Skeletal muscle tissue (tissue), 4 donors: ENCODE data around the gene SPATA13. TPM values are rescaled to one million over a fixed set of nuclear protein-coding genes. Genes with fewer than 3 reads are reported as not detected.
"Not testable (repeated sequence)": the region's sequence is repeated elsewhere in the genome, so short reads cannot be mapped to it uniquely, and the experiment has no call there.

ENCODE experiments used
- H3K27ac ChIP-seq: one replicate; pipeline ENCODE4 v1.7.0; 2013; ENCODE audit warnings: mild to moderate bottlenecking, low read depth, low read length, inconsistent platforms
- H3K27me3 ChIP-seq, 3 donors: one replicate each; pipeline ENCODE4 v1.7.0; 2013; ENCODE audit warnings: low read length in 3 of 3; ENCODE audit not compliant: control insufficient read depth in 3 of 3, insufficient read depth in 3 of 3
- H3K36me3 ChIP-seq, 3 donors: one replicate each; pipeline ENCODE4 v1.7.0; 2013; ENCODE audit warnings: low read length in 3 of 3; ENCODE audit not compliant: control insufficient read depth in 3 of 3, insufficient read depth in 3 of 3
- H3K4me1 ChIP-seq, 3 donors: one replicate each; pipeline ENCODE4 v1.7.0; 2013; ENCODE audit warnings: low read length in 3 of 3, mild to moderate bottlenecking in 3 of 3; ENCODE audit not compliant: control insufficient read depth in 3 of 3, insufficient read depth in 3 of 3
- H3K4me3 ChIP-seq, 3 donors: one replicate each; pipeline ENCODE4 v1.7.0; 2013; ENCODE audit warnings: low read length in 3 of 3
- H3K9ac ChIP-seq, 3 donors: one replicate each; pipeline ENCODE4 v1.7.0; 2013; ENCODE audit warnings: low read length in 3 of 3, mild to moderate bottlenecking in 3 of 3, moderate library complexity in 2 of 3, low read depth in 1 of 3
- H3K9me3 ChIP-seq, 3 donors: one replicate each; pipeline ENCODE4 v1.7.0; 2013; ENCODE audit warnings: low read length in 3 of 3; ENCODE audit not compliant: control insufficient read depth in 3 of 3
- total RNA-seq: library from RNA; depleted of rRNA; stranded (reverse); fragments of >200 nt; gene quantifications from one replicate; pipeline ENCODE4 v1.2.3, GENCODE V29; 2014
- donor health status: Osteomylitis.

Gene SPATA13
- total RNA-seq, 1 donor from 2014 or later, result 3.7 TPM

DNA sequence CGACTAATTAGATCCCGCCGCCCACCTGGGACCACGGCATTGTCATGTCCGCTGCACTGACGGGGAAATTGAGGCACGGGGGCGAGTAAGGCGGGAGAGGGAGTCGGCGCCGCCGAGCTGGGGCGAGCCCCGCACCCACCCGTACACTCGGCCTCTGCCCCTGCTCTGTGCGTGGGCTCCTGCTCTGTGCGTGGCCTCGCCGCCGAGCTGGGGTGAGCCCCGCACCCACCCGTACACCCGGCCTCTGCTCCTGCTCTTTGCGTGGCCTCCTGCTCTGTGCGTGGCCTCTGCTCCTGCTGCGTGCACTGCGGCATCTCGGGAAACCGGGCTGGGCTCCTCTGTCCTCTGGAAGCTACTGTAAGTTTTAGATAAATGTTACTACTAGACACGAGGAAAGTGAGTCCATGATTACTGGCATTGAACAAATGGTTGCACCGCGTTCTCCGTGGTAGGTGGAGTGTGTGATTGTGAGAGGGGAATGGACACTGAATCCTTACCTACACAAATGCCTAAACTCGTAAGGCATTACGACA, 148.0 kb downstream of the SPATA13 start:
- Histone ChIP-seq H3K9me3 (no peaks in the 10 kb centered on the region), H3K27ac (no peak overlapping the region), H3K4me3 (no peak overlapping the region), H3K36me3 (peaks cover 0 to 3% (median 0%) of the 10 kb centered on the region in 3 donors), H3K9ac (no peak overlapping the region), H3K27me3 (no peaks in the 10 kb centered on the region), H3K4me1 (peaks cover 3 to 7% (median 5%) of the 10 kb centered on the region in 3 donors)

DNA sequence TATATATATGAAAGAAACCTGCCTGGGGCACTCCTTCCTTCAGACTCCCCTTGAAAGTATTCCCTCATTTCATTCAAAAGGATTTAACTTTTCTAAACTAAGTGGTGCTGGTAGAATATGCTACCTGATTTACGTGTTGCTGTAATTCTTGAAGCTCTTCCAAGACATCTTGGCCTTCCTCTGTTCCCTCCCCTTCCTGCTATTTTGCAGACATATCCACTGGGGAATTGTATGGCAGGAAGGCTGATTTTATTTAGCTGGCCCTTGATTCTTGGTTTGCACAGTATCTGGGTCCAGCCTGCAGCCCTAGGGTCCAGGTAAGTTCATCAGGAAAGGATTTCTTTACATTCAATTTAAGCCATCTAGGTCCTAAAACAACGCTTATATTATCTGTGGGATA, 148.8 kb downstream of the SPATA13 start, which contains the start of gene C1QTNF9:
TSS of gene C1QTNF9 (plus strand) at position 281 of the 400 bp plus-strand sequence. CDS start 6,424 bp downstream, outside the sequence.
- not testable (repeated sequence) for H3K9me3 ChIP-seq, H3K9ac ChIP-seq, H3K4me1 ChIP-seq, H3K27ac ChIP-seq, H3K36me3 ChIP-seq, H3K4me3 ChIP-seq, H3K27me3 ChIP-seq

GRCh38 chr13:24313439-24313838, 152.9 kb downstream of the SPATA13 start:
- Histone ChIP-seq H3K27me3 (no peaks in the 10 kb centered on the region), H3K4me1 (peaks cover 0 to 1% (median 0%) of the 10 kb centered on the region in 3 donors), H3K27ac (no peak overlapping the region), H3K4me3 (no peak overlapping the region), H3K36me3 (no peaks in the 10 kb centered on the region), H3K9ac (no peak overlapping the region), H3K9me3 (no peaks in the 10 kb centered on the region)

GRCh38 chr13:24317835-24318234, 157.3 kb downstream of the SPATA13 start:
- H3K9ac ChIP-seq, H3K27me3 ChIP-seq: not testable (repeated sequence)

GRCh38 chr13:24318878-24319277, 158.4 kb downstream of the SPATA13 start:
- not testable (repeated sequence) for H3K27me3 ChIP-seq, H3K9me3 ChIP-seq, H3K9ac ChIP-seq, H3K27ac ChIP-seq, H3K36me3 ChIP-seq, H3K4me3 ChIP-seq, H3K4me1 ChIP-seq

More at GRCh38 chr13:24317835-24318234, 157.3 kb downstream of the SPATA13 start:
- not testable (repeated sequence) for H3K36me3 ChIP-seq, H3K27ac ChIP-seq, H3K4me1 ChIP-seq, H3K4me3 ChIP-seq, H3K9me3 ChIP-seq

GRCh38 chr13:24319641-24320040, 159.1 kb downstream of the SPATA13 start:
- H3K36me3 ChIP-seq, H3K9ac ChIP-seq, H3K27ac ChIP-seq, H3K27me3 ChIP-seq, H3K4me1 ChIP-seq, H3K4me3 ChIP-seq, H3K9me3 ChIP-seq: not testable (repeated sequence)

DNA sequence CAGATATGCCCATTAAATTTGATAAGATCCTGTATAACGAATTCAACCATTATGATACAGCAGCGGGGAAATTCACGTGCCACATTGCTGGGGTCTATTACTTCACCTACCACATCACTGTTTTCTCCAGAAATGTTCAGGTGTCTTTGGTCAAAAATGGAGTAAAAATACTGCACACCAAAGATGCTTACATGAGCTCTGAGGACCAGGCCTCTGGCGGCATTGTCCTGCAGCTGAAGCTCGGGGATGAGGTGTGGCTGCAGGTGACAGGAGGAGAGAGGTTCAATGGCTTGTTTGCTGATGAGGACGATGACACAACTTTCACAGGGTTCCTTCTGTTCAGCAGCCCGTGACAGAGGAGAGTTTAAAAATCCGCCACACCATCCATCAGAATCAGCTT, 160.9 kb downstream of the SPATA13 start:
- not testable (repeated sequence) for H3K27ac ChIP-seq, H3K4me3 ChIP-seq, H3K4me1 ChIP-seq, H3K9me3 ChIP-seq, H3K27me3 ChIP-seq, H3K9ac ChIP-seq, H3K36me3 ChIP-seq

DNA sequence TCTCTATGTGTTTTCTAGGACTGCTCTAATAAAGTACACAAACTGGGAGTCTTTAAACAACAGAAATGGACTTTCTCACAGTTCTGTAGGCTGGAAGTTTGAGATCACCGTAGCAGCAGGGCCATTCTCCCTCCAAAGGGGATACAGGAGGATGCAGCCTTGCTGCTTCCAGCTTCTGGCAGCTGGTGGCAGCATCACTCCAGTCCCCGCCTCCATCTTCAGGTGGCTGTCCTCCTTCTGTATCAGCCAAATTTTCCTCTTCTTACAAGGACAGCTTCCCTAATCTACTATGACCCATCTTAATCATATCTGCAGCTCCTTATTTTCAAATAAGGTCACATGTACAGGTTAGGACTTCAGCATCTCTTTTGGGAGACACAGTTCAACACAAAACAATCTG, 161.9 kb downstream of the SPATA13 start:
- not testable (repeated sequence) for H3K36me3 ChIP-seq, H3K27me3 ChIP-seq, H3K4me1 ChIP-seq, H3K27ac ChIP-seq, H3K9ac ChIP-seq, H3K4me3 ChIP-seq, H3K9me3 ChIP-seq

- H3K4me3 ChIP-seq, result no peak overlapping the region
- H3K36me3 ChIP-seq, result no peaks in the 10 kb centered on the region
- peaks cover 0 to 9% (median 0%) of the 10 kb centered on the region in 3 donors for H3K27me3 ChIP-seq
- no peaks in the 10 kb centered on the region for H3K9me3 ChIP-seq
- no peaks in the 10 kb centered on the region for H3K4me1 ChIP-seq
- no peak overlapping the region for H3K27ac ChIP-seq
- H3K9ac ChIP-seq, result no peak overlapping the region
Measured at GRCh38 chr13:24323036-24323738, 162.7 kb downstream of the SPATA13 start.

DNA sequence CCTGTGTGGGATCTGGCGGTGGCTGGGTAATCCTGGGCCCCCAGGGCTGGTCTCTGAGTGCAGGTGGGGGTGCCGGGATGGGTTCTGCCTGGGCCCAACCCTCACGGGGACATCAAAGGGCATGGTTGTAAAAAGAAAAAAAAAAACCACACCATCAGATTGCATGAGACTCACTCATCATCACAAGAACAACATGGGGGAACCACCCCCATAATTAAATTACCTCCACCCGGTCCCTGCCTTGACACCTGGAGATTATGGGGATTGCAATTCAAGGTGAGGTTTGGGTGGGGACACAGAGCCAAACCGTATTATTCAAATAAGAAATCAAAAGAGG, 163.2 kb downstream of the SPATA13 start:
- Histone ChIP-seq H3K27me3 (peaks cover 0 to 13% (median 0%) of the 10 kb centered on the region in 3 donors), H3K4me3 (no peak overlapping the region), H3K27ac (no peak overlapping the region), H3K9ac (no peak overlapping the region), H3K36me3 (no peaks in the 10 kb centered on the region), H3K9me3 (no peaks in the 10 kb centered on the region), H3K4me1 (no peaks in the 10 kb centered on the region)
